Measurements from ENCODE around the gene LNX1. TPM values are rescaled to one million over a fixed set of nuclear protein-coding genes. Genes with fewer than 3 reads are reported as not detected.

LNX1 gene
- total and polyA plus RNA-seq, 2 of the 8 experiments (the other 6 are each of a cell fraction or from before 2014, with no cell fraction given): 2.7 to 3.8 TPM

DNA sequence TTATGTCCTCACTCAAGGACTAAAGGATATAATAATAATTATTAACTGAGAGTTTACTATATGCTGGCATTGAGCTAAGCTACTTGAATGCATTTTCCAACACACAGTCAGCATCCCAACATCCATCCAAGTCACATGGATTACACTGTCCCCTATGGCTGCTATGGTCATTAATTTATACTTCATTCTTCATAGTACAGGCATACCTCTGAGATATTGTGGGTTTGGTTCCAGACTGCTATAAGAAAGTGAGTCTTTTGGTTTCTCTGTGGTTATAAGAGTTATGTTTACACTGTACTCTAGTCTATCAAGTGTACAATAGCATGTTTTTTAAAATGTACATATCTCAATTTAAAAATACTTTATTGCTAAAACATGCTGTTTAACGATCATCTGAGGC lies 89.2 kb downstream of the LNX1 start:
- no peak overlapping the region for H3K56ac ChIP-seq (replicated peaks; ENCODE audit: insufficient read length, low read depth, low read length)
- no peak overlapping the region for H2BK12ac ChIP-seq (ENCODE audit: low read depth, low read length)
- POLR2A ChIA-PET (ENCODE audit: partially characterized antibody): no interaction called here
- no peaks in the 10 kb centered on the region for H3K9me3 ChIP-seq (ENCODE audit: insufficient read depth in 2 of 2, low read depth in 1 of 2, low read length in 1 of 2)
- H4K91ac ChIP-seq (replicated peaks; ENCODE audit: insufficient read length, low read length): no peak overlapping the region
- no peak for DNase-seq (ENCODE audit: low read depth in 1 of 2, low spot score in 2 of 2)
- no peak overlapping the region for H2BK5ac ChIP-seq (ENCODE audit: low read depth, low read length)
- no peaks in the 10 kb centered on the region for H3K36me3 ChIP-seq (ENCODE audit: control insufficient read depth in 2 of 4, insufficient read depth in 4 of 4, low read length in 3 of 4)
- FAIRE-seq: no peak
- H3K4me2 ChIP-seq (ENCODE audit: insufficient read depth in 1 of 2, low read depth in 2 of 2, low read length in 2 of 2): no peak overlapping the region
- no peaks in the 10 kb centered on the region for H3K79me2 ChIP-seq (ENCODE audit: control insufficient read depth in 1 of 2, insufficient read depth in 2 of 2, low read length in 2 of 2)
- no peak overlapping the region for H3K27ac ChIP-seq (ENCODE audit: low read depth, low read length)
- no peak overlapping the region for H3K9ac ChIP-seq (replicated peaks in 1 of 4; ENCODE audit: extremely low read depth in 1 of 4, low read depth in 3 of 4, low read length in 3 of 4)
- H2BK120ac ChIP-seq (replicated peaks; ENCODE audit: low read depth, low read length): no peak overlapping the region
- no peak overlapping the region for H2BK15ac ChIP-seq (ENCODE audit: low read length)
- H3K23me2 ChIP-seq (ENCODE audit: low read depth, low read length): no peaks in the 10 kb centered on the region
- no peaks in the 10 kb centered on the region for H3K79me1 ChIP-seq (ENCODE audit: low read depth, low read length)
- H3K14ac ChIP-seq (ENCODE audit: insufficient read length): no peak overlapping the region
- H2AFZ ChIP-seq (ENCODE audit: low read length): no peak overlapping the region
- no peak overlapping the region for H3K4ac ChIP-seq (replicated peaks; ENCODE audit: insufficient read length, low read depth, low read length)
- H3K4me1 ChIP-seq (replicated peaks in 1 of 4; ENCODE audit: control insufficient read depth in 3 of 4, insufficient read depth in 4 of 4, low read length in 3 of 4): peaks cover 0 to 7% (median 3%) of the 10 kb centered on the region in 4 experiments; a peak in 5 of 7 replicates
- no peaks in the 10 kb centered on the region for H4K20me1 ChIP-seq (replicated peaks in 1 of 2; ENCODE audit: control insufficient read depth in 1 of 2, insufficient read depth in 2 of 2, low read length in 2 of 2)
- H3K27me3 ChIP-seq (replicated peaks in 1 of 4; ENCODE audit: control insufficient read depth in 3 of 4, extremely low read depth in 1 of 4, insufficient read depth in 3 of 4, low read length in 3 of 4): no peaks in the 10 kb centered on the region
- WGBS, 2 experiments (ENCODE audit: extremely low coverage in 1 of 2, insufficient coverage in 1 of 2, insufficient read length in 1 of 2, insufficient replicate concordance in 2 of 2, low coverage in 1 of 2, low lambda C conversion rate in 2 of 2, missing lambda C conversion rate in 1 of 2): 89% methylated on average over 1 of the region's 1 CpG; no CpG with 5 or more reads in 1 of the 2 experiments
- H4K8ac ChIP-seq (ENCODE audit: extremely low read depth, insufficient read depth, low read length): no peak overlapping the region
- no peak overlapping the region for H2BK20ac ChIP-seq (ENCODE audit: low read length)
- CTCF ChIA-PET (ENCODE audit: partially characterized antibody): interaction anchor here (1.0 to 7.5 kb wide), 5 partner anchors 10 to 25 kb away, joined by 3 to 54 read pairs (median 3); no protein-coding TSS in a partner anchor
- H3K23ac ChIP-seq (ENCODE audit: insufficient read length): no peak overlapping the region
- no peak overlapping the region for H2AK5ac ChIP-seq (ENCODE audit: low read depth, low read length)
- no peak overlapping the region for H4K5ac ChIP-seq (ENCODE audit: insufficient read length, low read depth, low read length)
- no peak overlapping the region for H3K4me3 ChIP-seq (ENCODE audit: extremely low read depth in 1 of 4, insufficient read depth in 2 of 4, low read depth in 3 of 4, low read length in 4 of 4)
- no peak overlapping the region for H3K18ac ChIP-seq (ENCODE audit: extremely low read depth, low read length)
- TF ChIP-seq, protein P1, sequence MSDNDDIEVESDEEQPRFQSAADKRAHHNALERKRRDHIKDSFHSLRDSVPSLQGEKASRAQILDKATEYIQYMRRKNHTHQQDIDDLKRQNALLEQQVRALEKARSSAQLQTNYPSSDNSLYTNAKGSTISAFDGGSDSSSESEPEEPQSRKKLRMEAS (IDR thresholded peaks at IDR 0.05): no peak
- no peak for TF ChIP-seq POLR2A (IDR thresholded peaks at IDR 0.05; ENCODE audit: control extremely low read depth in 1 of 2, low read depth in 2 of 2, low read length in 2 of 2)
- no peak for TF ChIP-seq TAF1 (IDR thresholded peaks at IDR 0.05; ENCODE audit: low read depth, low read length)
- no peak for TF ChIP-seq MAFK (IDR thresholded peaks at IDR 0.05; ENCODE audit: low read depth, low read length)
- TF ChIP-seq RAD21 (IDR thresholded peaks at IDR 0.05 in 1 of 2, conservative IDR thresholded peaks at IDR 0.05 in 1 of 2; ENCODE audit: low read depth in 2 of 2, low read length in 2 of 2): no peak
- TF ChIP-seq POLR2AphosphoS5 (IDR thresholded peaks at IDR 0.05; ENCODE audit: low read depth, low read length): no peak

Data from H1 (cell line).